Measurements from ENCODE around the gene RB1.

GRCh38 chr13:48505597-48506091 lies 202.1 kb downstream of the RB1 start:
- TF ChIP-seq CTCF (IDR thresholded peaks at IDR 0.05; ENCODE audit: poor library complexity, severe bottlenecking) (no peak), TAF1 (IDR thresholded peaks at IDR 0.05; ENCODE audit: low read depth) (no peak), REST (IDR thresholded peaks at IDR 0.05; ENCODE audit: borderline replicate concordance) (no peak), POLR2AphosphoS5 (IDR thresholded peaks at IDR 0.05) (no peak), EP300 (conservative IDR thresholded peaks at IDR 0.05; ENCODE audit: poor library complexity, severe bottlenecking) (no peak), EZH2 (IDR thresholded peaks at IDR 0.05; ENCODE audit: borderline replicate concordance, insufficient read depth, low read length, poor library complexity, severe bottlenecking) (no peak)

Measured in neural cell (in vitro differentiated cells).